Activated T-helper 2 cell treated with anti-CD3 and anti-CD28 coated beads, Interferon-gamma antibody, Interleukin-2, Interleukin-4, amounts not matched to agents 10 μg/mL and 5 μg/mL and 100 μg/mL, durations not matched to agents 14 hours and 24 hours and 36 hours (primary cell): Measurements from ENCODE around the gene CTTNBP2NL. TPM values are rescaled to one million over a fixed set of nuclear protein-coding genes. Genes with fewer than 3 reads are reported as not detected.
"Not testable (repeated sequence)": the region's sequence is repeated elsewhere in the genome, so short reads cannot be mapped to it uniquely, and the experiment has no call there.

Experiments used
- DNase-seq: peaks from one replicate; pipeline ENCODE4 v3.0.0; 2021; ENCODE audit warnings: low spot score
- H3K27ac Mint-ChIP-seq: one replicate; pipeline ENCODE4 v1.8.0; 2021; ENCODE audit warnings: mixed read lengths
- H3K27me3 Mint-ChIP-seq: one replicate; pipeline ENCODE4 v1.8.0; 2021; ENCODE audit warnings: low read depth, mixed read lengths
- H3K36me3 Mint-ChIP-seq: one replicate; pipeline ENCODE4 v1.8.0; 2021; ENCODE audit warnings: low read depth, mixed read lengths
- H3K4me1 Mint-ChIP-seq: one replicate; pipeline ENCODE4 v1.8.0; 2021; ENCODE audit warnings: low read depth, mixed read lengths
- H3K4me3 Mint-ChIP-seq: one replicate; pipeline ENCODE4 v1.8.0; 2021; ENCODE audit warnings: low read depth, mild to moderate bottlenecking, moderate library complexity, mixed read lengths
- H3K9me3 Mint-ChIP-seq: one replicate; pipeline ENCODE4 v1.8.0; 2021; ENCODE audit warnings: mixed read lengths
- intact Hi-C: fragments of 100-400 bp; cut with micrococcal nuclease; formaldehyde crosslinking; loops from one replicate; pipeline ENCODE4 v1.15.1; 2023
- total RNA-seq: library from RNA; stranded (reverse); gene quantifications from 2 replicates; pipeline ENCODE4 v1.2.3, GENCODE V29; 2022

The CTTNBP2NL gene
- total RNA-seq, 1 donor from 2014 or later, result 7.1 TPM

- Mint-ChIP-seq H3K4me3 (no peak overlapping the region), H3K4me1 (no peaks in the 10 kb centered on the region), H3K27me3 (peaks cover 8% of the 10 kb centered on the region), H3K27ac (no peak overlapping the region), H3K9me3 (no peaks in the 10 kb centered on the region), H3K36me3 (no peaks in the 10 kb centered on the region)
- DNase-seq, result no peak
- intact Hi-C loops, result no loop called here
Observed at GRCh38 chr1:112445596-112445995, 49.6 kb downstream of the CTTNBP2NL start.

GRCh38 chr1:112446411-112446810 lies 50.4 kb downstream of the CTTNBP2NL start:
- H3K4me1 Mint-ChIP-seq, result no peaks in the 10 kb centered on the region
- no peak overlapping the region for H3K4me3 Mint-ChIP-seq
- H3K36me3 Mint-ChIP-seq, result no peaks in the 10 kb centered on the region
- H3K27me3 Mint-ChIP-seq, result peaks cover 8% of the 10 kb centered on the region
- intact Hi-C loops, result no loop called here
- DNase-seq, result no peak
- no peaks in the 10 kb centered on the region for H3K9me3 Mint-ChIP-seq
- H3K27ac Mint-ChIP-seq, result no peak overlapping the region

DNA sequence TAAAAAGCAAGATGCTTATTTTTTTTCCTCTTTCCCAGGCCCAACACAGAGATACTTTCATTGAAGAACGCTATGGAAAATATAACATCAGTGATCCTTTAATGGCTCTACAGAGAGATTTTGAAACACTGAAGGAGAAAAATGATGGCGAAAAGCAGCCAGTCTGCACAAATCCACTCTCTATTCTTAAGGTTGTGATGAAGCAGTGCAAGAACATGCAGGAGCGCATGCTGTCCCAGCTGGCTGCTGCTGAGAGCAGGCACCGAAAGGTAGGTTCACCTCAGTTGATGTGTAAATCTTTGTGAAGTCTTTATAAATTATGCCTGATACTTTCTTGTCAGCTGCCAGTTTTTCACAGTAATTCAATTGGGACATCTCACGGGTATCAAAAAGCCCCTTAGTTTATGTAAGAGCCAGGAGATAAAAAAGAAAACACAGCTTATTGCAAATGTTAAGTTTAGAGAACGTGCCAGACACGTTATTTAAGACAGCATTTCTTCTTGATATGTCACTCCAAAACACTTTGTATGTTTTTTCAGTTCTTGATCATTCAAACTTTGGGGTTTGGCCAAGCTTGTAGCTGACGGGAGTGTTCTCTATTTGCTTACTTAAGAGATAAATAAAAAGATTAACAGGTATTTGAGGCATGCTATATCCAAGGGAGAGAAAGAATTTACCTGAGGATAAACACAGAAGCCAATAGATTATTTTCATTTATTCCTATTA lies 53.1 kb downstream of the CTTNBP2NL start:
- intact Hi-C loops, result no loop called here
- Mint-ChIP-seq H3K27me3 (peaks cover 8% of the 10 kb centered on the region), H3K36me3 (no peaks in the 10 kb centered on the region), H3K9me3 (no peaks in the 10 kb centered on the region), H3K4me3 (no peak overlapping the region), H3K4me1 (no peaks in the 10 kb centered on the region), H3K27ac (no peak overlapping the region)
- DNase-seq, result no peak

GRCh38 chr1:112449630-112449983 lies 53.6 kb downstream of the CTTNBP2NL start:
- Mint-ChIP-seq H3K9me3 (no peaks in the 10 kb centered on the region), H3K36me3 (no peaks in the 10 kb centered on the region), H3K4me3 (no peak overlapping the region), H3K27me3 (peaks cover 8% of the 10 kb centered on the region), H3K4me1 (no peaks in the 10 kb centered on the region), H3K27ac (no peak overlapping the region)
- intact Hi-C loops, result no loop called here
- no peak for DNase-seq

GRCh38 chr1:112450773-112451172 lies 54.8 kb downstream of the CTTNBP2NL start:
- intact Hi-C loops, result no loop called here
- H3K27ac Mint-ChIP-seq, result no peak overlapping the region
- no peaks in the 10 kb centered on the region for H3K9me3 Mint-ChIP-seq
- no peaks in the 10 kb centered on the region for H3K4me1 Mint-ChIP-seq
- H3K27me3 Mint-ChIP-seq, result peaks cover 8% of the 10 kb centered on the region
- DNase-seq, result no peak
- no peak overlapping the region for H3K4me3 Mint-ChIP-seq
- no peaks in the 10 kb centered on the region for H3K36me3 Mint-ChIP-seq

DNA sequence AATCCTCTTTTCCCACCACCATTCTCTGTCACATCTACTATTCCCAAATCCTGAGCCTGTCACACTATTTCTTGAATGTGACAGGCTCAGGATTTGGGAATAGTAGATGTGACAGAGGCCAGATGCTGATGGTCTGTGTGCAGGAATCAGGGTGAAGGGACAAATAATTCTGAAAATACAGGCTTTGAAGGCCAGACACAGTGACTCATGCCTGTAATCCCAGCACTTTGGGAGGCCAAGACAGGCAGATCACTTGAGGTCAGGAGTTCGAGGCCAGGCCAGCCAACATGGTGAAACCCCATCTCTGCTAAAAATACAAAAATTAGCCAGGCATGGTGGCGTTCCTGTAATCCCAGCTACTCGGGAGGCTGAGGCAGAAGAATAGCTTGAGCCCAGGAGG lies 55.3 kb downstream of the CTTNBP2NL start:
- H3K4me3 Mint-ChIP-seq, intact Hi-C loops, H3K4me1 Mint-ChIP-seq, DNase-seq, H3K9me3 Mint-ChIP-seq, H3K27ac Mint-ChIP-seq, H3K27me3 Mint-ChIP-seq, H3K36me3 Mint-ChIP-seq: not testable (repeated sequence)

- H3K27ac Mint-ChIP-seq, result no peak overlapping the region
- H3K4me3 Mint-ChIP-seq, result no peak overlapping the region
Observed at GRCh38 chr1:112453876-112454275, 57.9 kb downstream of the CTTNBP2NL start.

DNA sequence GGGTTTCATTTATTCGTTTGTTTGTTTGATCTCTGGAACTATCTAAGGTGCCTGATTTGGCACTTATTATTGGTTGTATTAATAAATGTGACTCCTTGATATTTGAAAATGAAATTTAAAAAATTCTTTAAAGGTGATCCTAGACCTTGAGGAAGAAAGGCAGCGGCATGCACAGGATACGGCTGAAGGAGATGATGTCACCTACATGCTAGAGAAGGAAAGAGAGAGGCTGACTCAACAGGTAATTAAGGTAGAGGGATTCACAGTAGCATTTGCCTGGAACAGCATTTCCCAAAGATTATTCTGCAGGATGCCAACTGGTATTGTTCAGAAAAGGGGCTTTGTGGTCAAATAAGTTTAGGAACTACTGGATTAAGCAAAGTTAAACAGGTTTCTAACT lies 58.3 kb downstream of the CTTNBP2NL start:
- no peaks in the 10 kb centered on the region for H3K27me3 Mint-ChIP-seq
- H3K36me3 Mint-ChIP-seq, result no peaks in the 10 kb centered on the region
- H3K9me3 Mint-ChIP-seq, result no peaks in the 10 kb centered on the region
- intact Hi-C loops, result no loop called here
- H3K4me3 Mint-ChIP-seq, result no peak overlapping the region
- no peak for DNase-seq
- no peak overlapping the region for H3K27ac Mint-ChIP-seq
- H3K4me1 Mint-ChIP-seq, result no peaks in the 10 kb centered on the region

More at GRCh38 chr1:112453876-112454275, 57.9 kb downstream of the CTTNBP2NL start:
- no peaks in the 10 kb centered on the region for H3K36me3 Mint-ChIP-seq
- intact Hi-C loops, result no loop called here
- no peak for DNase-seq
- H3K9me3 Mint-ChIP-seq, result no peaks in the 10 kb centered on the region
- no peaks in the 10 kb centered on the region for H3K4me1 Mint-ChIP-seq
- peaks cover 4% of the 10 kb centered on the region for H3K27me3 Mint-ChIP-seq

GRCh38 chr1:112457241-112457640 lies 61.2 kb downstream of the CTTNBP2NL start:
- H3K27me3 Mint-ChIP-seq, result peaks cover 1% of the 10 kb centered on the region
- no peaks in the 10 kb centered on the region for H3K36me3 Mint-ChIP-seq
- H3K4me1 Mint-ChIP-seq, result no peaks in the 10 kb centered on the region
- no peak overlapping the region for H3K27ac Mint-ChIP-seq
- intact Hi-C loops, result no loop called here
- no peak overlapping the region for H3K4me3 Mint-ChIP-seq
- no peaks in the 10 kb centered on the region for H3K9me3 Mint-ChIP-seq
- no peak for DNase-seq

- Mint-ChIP-seq H3K9me3 (no peaks in the 10 kb centered on the region), H3K36me3 (no peaks in the 10 kb centered on the region), H3K4me3 (no peak overlapping the region), H3K27ac (no peak overlapping the region), H3K27me3 (peaks cover 5% of the 10 kb centered on the region), H3K4me1 (no peaks in the 10 kb centered on the region)
- intact Hi-C loops, result no loop called here
- DNase-seq, result no peak
Observed at GRCh38 chr1:112457955-112458354, 61.9 kb downstream of the CTTNBP2NL start.

GRCh38 chr1:112458756-112459155 lies 62.7 kb downstream of the CTTNBP2NL start:
- Mint-ChIP-seq H3K27me3 (peaks cover 5% of the 10 kb centered on the region), H3K4me1 (no peaks in the 10 kb centered on the region), H3K4me3 (no peak overlapping the region), H3K36me3 (no peaks in the 10 kb centered on the region), H3K27ac (no peak overlapping the region), H3K9me3 (no peaks in the 10 kb centered on the region)
- intact Hi-C loops, result no loop called here
- no peak for DNase-seq

GRCh38 chr1:112460615-112461014 lies 64.6 kb downstream of the CTTNBP2NL start:
- intact Hi-C loops, result loop anchor here (10.0 kb wide), 1 partner anchor 154 kb away; the partner anchor contains the start of genes CAPZA1 and ST7L
- Mint-ChIP-seq H3K27ac (no peak overlapping the region), H3K4me3 (no peak overlapping the region), H3K27me3 (peaks cover 5% of the 10 kb centered on the region), H3K4me1 (peaks cover 1% of the 10 kb centered on the region), H3K9me3 (no peaks in the 10 kb centered on the region), H3K36me3 (no peaks in the 10 kb centered on the region)
- no peak for DNase-seq

GRCh38 chr1:112461200-112461871 lies 65.3 kb downstream of the CTTNBP2NL start:
- peaks cover 5% of the 10 kb centered on the region for H3K27me3 Mint-ChIP-seq
- H3K4me3 Mint-ChIP-seq, result no peak overlapping the region
- H3K9me3 Mint-ChIP-seq, result no peaks in the 10 kb centered on the region
- peaks cover 8% of the 10 kb centered on the region for H3K4me1 Mint-ChIP-seq
- no peak for DNase-seq
- intact Hi-C loops, result loop anchor here (10.0 kb wide), 1 partner anchor 153 kb away; the partner anchor contains the start of genes CAPZA1 and ST7L
- no peaks in the 10 kb centered on the region for H3K36me3 Mint-ChIP-seq
- no peak overlapping the region for H3K27ac Mint-ChIP-seq
